GM12873 (cell line): Measurements from ENCODE around the gene ERN1.

Source experiments
- TF ChIP-seq, protein P1 (sequence below): IDR thresholded peaks from 2 replicates; pipeline ENCODE4 v1.5.1; 2012; ENCODE audit warnings: low read depth, mild to moderate bottlenecking, moderate library complexity, low read length, control low read depth; ENCODE audit not compliant: insufficient read depth; ENCODE audit errors: missing control alignments

ERN1 gene

GRCh38 chr17:64094412-64094811 lies 35.5 kb downstream of the ERN1 start:
- TF ChIP-seq, protein P1, sequence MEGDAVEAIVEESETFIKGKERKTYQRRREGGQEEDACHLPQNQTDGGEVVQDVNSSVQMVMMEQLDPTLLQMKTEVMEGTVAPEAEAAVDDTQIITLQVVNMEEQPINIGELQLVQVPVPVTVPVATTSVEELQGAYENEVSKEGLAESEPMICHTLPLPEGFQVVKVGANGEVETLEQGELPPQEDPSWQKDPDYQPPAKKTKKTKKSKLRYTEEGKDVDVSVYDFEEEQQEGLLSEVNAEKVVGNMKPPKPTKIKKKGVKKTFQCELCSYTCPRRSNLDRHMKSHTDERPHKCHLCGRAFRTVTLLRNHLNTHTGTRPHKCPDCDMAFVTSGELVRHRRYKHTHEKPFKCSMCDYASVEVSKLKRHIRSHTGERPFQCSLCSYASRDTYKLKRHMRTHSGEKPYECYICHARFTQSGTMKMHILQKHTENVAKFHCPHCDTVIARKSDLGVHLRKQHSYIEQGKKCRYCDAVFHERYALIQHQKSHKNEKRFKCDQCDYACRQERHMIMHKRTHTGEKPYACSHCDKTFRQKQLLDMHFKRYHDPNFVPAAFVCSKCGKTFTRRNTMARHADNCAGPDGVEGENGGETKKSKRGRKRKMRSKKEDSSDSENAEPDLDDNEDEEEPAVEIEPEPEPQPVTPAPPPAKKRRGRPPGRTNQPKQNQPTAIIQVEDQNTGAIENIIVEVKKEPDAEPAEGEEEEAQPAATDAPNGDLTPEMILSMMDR: no peak

DNA sequence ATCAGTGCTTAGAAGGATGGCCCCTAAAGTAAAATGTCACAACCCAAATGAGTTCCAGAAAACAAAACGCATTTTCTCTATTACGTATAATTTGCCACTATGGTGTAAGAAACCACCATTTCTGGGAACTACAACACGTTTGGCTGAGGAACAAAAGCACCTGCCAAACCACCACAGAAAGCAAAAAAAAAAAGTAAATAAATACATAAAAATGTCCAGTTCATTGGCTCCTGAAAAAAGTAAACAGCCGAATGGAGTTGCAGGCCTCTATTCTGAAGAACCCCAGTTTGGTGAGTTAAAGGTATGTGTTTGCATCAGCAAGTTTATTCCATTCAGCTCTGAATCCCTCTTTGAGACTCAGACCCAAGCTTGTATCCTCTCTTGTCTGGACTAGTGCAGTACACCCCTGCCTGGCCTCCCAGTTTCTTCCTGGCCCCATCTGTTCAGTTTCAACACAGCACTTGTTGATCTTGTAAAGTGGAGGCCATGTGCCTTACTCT lies 36.9 kb downstream of the ERN1 start:
- TF ChIP-seq, protein P1: no peak

DNA sequence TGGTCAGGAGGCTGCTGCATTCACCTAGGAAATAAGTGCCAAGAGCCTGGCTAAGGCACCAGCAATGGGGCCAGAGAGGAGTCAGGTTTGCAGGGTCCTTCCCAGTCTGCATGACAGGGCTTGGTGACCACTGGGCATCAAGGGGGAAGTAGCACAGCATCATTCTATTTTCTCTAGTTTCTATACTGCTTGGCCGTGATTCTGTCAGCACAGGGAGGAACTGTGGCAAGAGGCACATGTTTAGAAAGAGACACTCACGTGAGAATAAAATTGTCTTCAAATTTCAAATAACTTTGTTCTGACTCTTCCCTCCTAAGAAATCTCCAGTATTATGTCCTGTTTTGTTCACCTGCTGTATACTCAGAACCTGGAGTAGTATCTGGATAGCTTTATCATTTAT lies 37.8 kb downstream of the ERN1 start:
- TF ChIP-seq, protein P1: no peak

- TF ChIP-seq, protein P1: no peak
These were observed 38.4 kb downstream of the ERN1 start for GRCh38 chr17:64091571-64091970.

GRCh38 chr17:64091116-64091515 lies 38.8 kb downstream of the ERN1 start:
- TF ChIP-seq, protein P1: no peak

GRCh38 chr17:64090144-64090543 lies 39.8 kb downstream of the ERN1 start:
- TF ChIP-seq, protein P1: no peak

- TF ChIP-seq, protein P1: no peak
These were observed 42.5 kb downstream of the ERN1 start for GRCh38 chr17:64087252-64088005.
